ENCODE data around the gene NEURL2. TPM values are rescaled to one million over a fixed set of nuclear protein-coding genes. Genes with fewer than 3 reads are reported as not detected.

NEURL2 gene
- total and polyA plus RNA-seq, 4 donors = 2.0 to 32.9 (median 8.4) TPM

DNA sequence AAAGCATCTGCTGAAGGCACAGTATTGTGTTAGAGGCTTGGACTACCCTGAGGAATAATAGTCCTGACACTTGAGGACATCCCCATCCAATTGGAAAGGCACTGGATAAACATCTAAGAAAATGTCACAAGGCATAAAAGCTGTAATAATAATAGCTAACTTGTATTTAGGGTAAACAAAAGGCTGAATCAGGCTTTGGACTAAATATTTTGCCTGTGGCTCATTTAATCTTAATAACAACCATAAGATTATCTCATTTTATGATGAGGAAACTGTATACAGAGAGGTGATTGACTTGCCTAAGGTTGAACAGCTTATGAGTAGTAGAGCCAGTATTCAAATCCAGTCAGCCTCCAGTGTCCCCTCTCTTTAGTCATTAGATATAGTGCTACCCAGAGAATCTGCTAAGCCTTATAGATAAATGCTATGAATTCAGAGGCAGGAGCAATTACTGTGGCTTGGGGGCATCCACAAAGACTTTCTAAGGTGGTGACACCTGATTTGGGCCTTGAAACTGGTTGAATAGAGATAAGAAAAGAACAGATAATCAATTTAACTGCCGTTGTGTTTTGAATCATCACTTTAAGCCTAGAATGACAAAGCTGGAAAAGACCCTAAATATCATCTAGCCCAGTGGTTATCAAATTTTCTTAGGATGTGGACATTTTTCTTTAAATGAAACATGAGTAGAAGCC is 17.5 kb downstream of the NEURL2 start:
- Histone ChIP-seq H3K27me3 (ENCODE audit: control insufficient read depth in 1 of 2, insufficient read depth in 2 of 2, low read length in 1 of 2) (no peaks in the 10 kb centered on the region), H3K4me1 (ENCODE audit: control insufficient read depth in 1 of 2, insufficient read depth in 2 of 2, low read length in 2 of 2) (no peaks in the 10 kb centered on the region), H3K9me3 (ENCODE audit: control insufficient read depth, low read length) (no peaks in the 10 kb centered on the region), H3K27ac (ENCODE audit: low read depth in 1 of 2, low read length in 2 of 2) (no peak overlapping the region), H3K36me3 (ENCODE audit: control insufficient read depth in 1 of 2, insufficient read depth in 2 of 2, low read length in 1 of 2) (peaks cover 0 to 10% of the 10 kb centered on the region in 2 donors), H3K4me3 (ENCODE audit: low read length in 2 of 2) (no peak overlapping the region)
- WGBS, 2 donors = 71 to 89% methylated on average over 1 of the region's 1 CpG
- intact Hi-C loops (cut with DNase I) = no loop called here
- ATAC-seq (ENCODE audit: low FRiP score) (no peak), DNase-seq (no peak)

DNA sequence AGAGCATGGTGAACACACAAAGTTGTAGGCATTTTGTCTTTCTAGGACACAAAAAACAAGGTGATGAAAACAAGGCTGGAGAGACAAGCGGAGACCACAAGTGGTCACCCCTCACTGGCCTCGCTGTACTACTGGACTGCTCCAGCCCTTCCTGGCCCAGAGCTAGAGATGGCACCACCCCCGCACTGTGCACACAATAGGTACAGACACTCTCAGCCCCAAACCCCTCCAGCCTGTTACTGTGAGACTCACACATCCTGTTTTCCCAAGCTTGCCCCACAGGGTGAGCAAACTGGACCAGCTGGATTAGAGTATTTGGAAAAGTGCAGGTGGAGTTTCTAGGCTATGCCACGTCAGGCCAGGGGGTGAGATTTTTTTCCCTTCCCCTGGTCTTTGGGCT is 18.4 kb downstream of the NEURL2 start:
- no peak overlapping the region for H3K4me3 ChIP-seq (ENCODE audit: low read length in 2 of 2)
- intact Hi-C loops (cut with DNase I) = no loop called here
- H3K27me3 ChIP-seq (ENCODE audit: control insufficient read depth in 1 of 2, insufficient read depth in 2 of 2, low read length in 1 of 2) = no peaks in the 10 kb centered on the region
- peaks cover 0 to 8% of the 10 kb centered on the region in 2 donors for H3K36me3 ChIP-seq (ENCODE audit: control insufficient read depth in 1 of 2, insufficient read depth in 2 of 2, low read length in 1 of 2)
- no peak overlapping the region for H3K27ac ChIP-seq (ENCODE audit: low read depth in 1 of 2, low read length in 2 of 2)
- no peaks in the 10 kb centered on the region for H3K4me1 ChIP-seq (ENCODE audit: control insufficient read depth in 1 of 2, insufficient read depth in 2 of 2, low read length in 2 of 2)
- no peaks in the 10 kb centered on the region for H3K9me3 ChIP-seq (ENCODE audit: control insufficient read depth, low read length)
- ATAC-seq (ENCODE audit: low FRiP score) (no peak), DNase-seq (no peak)
- 87 to 88% methylated on average over 4 of the region's 4 CpGs for WGBS, 2 donors

DNA sequence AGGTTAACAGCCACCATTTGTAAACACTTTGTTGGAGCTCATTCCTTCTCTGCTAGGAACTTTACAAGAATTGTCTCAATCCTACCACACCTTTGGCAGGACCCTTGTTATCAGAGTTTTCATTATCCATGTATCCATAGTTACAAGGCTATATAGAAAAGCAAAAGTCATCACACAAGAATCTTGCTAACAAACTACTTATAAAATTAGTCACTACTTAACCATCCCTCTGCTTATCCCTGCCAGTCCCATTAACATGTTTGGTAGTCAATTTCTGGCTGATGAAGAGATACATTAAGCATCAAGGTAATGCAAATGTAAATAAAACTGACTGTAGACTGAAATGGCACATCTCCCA is 23.2 kb downstream of the NEURL2 start:
- ATAC-seq (ENCODE audit: low FRiP score) = no peak
- Histone ChIP-seq H3K27me3 (ENCODE audit: control insufficient read depth in 1 of 2, insufficient read depth in 2 of 2, low read length in 1 of 2) (no peaks in the 10 kb centered on the region), H3K36me3 (ENCODE audit: control insufficient read depth in 1 of 2, insufficient read depth in 2 of 2, low read length in 1 of 2) (no peaks in the 10 kb centered on the region), H3K4me3 (ENCODE audit: low read length in 2 of 2) (no peak overlapping the region), H3K9me3 (ENCODE audit: control insufficient read depth, low read length) (no peaks in the 10 kb centered on the region), H3K4me1 (ENCODE audit: control insufficient read depth in 1 of 2, insufficient read depth in 2 of 2, low read length in 2 of 2) (no peaks in the 10 kb centered on the region), H3K27ac (ENCODE audit: low read depth in 1 of 2, low read length in 2 of 2) (no peak overlapping the region)
- no peak for DNase-seq
- intact Hi-C loops (cut with DNase I) = no loop called here

DNA sequence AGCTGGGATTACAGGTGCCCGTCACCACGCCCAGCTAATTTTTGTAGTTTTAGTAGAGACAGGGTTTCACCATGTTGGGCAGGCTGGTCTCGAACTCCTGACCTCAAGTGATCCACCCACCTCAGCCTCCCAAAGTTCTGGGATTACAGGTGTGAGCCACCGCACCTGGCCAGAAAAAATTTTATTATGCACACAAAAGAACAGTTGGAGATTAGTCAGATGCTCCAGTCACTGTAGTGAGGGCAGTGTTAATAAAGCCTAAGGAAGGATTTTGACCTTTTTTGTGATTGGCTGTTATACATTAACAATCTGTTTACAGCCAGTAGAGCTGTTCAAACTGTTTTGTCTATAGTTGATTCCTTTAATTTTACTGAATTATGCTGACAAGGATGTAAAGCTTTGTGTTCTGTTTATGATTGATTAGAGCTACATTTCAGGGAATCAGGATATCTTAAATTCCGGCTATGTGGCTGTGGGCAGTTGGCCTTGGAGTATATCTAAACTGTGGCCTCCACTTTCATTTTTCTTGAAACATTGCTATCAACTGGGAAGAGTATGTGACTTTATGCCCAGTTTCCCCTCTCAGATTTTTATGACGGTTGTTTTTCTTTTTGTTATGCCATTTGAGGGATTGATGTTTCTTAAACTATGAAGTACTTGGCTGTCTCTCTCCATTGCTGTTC is 23.7 kb downstream of the NEURL2 start:
- no peaks in the 10 kb centered on the region for H3K27me3 ChIP-seq (ENCODE audit: control insufficient read depth in 1 of 2, insufficient read depth in 2 of 2, low read length in 1 of 2)
- DNase-seq = no peak

DNA sequence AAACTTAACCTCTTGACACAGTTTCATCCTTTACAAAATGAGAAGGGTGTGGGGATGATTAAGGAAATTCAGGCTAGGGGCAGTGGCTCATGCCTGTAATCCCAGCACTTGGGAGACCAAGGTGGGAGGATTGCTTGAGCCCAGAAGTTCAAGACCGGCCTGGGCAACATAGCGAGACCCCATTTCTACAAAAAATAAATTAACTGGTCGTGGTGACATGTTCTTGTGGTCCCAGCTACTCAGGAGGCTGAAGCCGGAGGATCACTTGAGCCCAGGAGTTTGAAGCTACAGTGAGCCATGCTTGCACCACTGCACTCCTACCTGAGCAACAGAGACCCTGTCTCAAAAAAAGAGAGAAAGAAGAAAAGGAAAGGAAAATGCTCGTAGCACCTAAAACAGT is 24.6 kb downstream of the NEURL2 start:
- DNase-seq (no peak), ATAC-seq (ENCODE audit: low FRiP score) (no peak)
- no peaks in the 10 kb centered on the region for H3K36me3 ChIP-seq (ENCODE audit: control insufficient read depth in 1 of 2, insufficient read depth in 2 of 2, low read length in 1 of 2)
- no peaks in the 10 kb centered on the region for H3K27me3 ChIP-seq (ENCODE audit: control insufficient read depth in 1 of 2, insufficient read depth in 2 of 2, low read length in 1 of 2)
- no peaks in the 10 kb centered on the region for H3K9me3 ChIP-seq (ENCODE audit: control insufficient read depth, low read length)
- no peak overlapping the region for H3K27ac ChIP-seq (ENCODE audit: low read depth in 1 of 2, low read length in 2 of 2)
- intact Hi-C loops (cut with DNase I) = no loop called here
- no peak overlapping the region for H3K4me3 ChIP-seq (ENCODE audit: low read length in 2 of 2)
- no peaks in the 10 kb centered on the region for H3K4me1 ChIP-seq (ENCODE audit: control insufficient read depth in 1 of 2, insufficient read depth in 2 of 2, low read length in 2 of 2)
- 95% methylated on average over 5 of the region's 5 CpGs for WGBS, 2 donors

More for the DNA sequence above, 23.7 kb downstream of the NEURL2 start:
- WGBS, 2 donors = 81 to 82% methylated on average over 6 of the region's 6 CpGs
- H3K27ac ChIP-seq (ENCODE audit: low read depth in 1 of 2, low read length in 2 of 2) = no peak overlapping the region
- intact Hi-C loops (cut with DNase I) = no loop called here
- H3K4me3 ChIP-seq (ENCODE audit: low read length in 2 of 2) = no peak overlapping the region
- no peaks in the 10 kb centered on the region for H3K4me1 ChIP-seq (ENCODE audit: control insufficient read depth in 1 of 2, insufficient read depth in 2 of 2, low read length in 2 of 2)
- H3K36me3 ChIP-seq (ENCODE audit: control insufficient read depth in 1 of 2, insufficient read depth in 2 of 2, low read length in 1 of 2) = no peaks in the 10 kb centered on the region
- ATAC-seq (ENCODE audit: low FRiP score) = no peak
- no peaks in the 10 kb centered on the region for H3K9me3 ChIP-seq (ENCODE audit: control insufficient read depth, low read length)

DNA sequence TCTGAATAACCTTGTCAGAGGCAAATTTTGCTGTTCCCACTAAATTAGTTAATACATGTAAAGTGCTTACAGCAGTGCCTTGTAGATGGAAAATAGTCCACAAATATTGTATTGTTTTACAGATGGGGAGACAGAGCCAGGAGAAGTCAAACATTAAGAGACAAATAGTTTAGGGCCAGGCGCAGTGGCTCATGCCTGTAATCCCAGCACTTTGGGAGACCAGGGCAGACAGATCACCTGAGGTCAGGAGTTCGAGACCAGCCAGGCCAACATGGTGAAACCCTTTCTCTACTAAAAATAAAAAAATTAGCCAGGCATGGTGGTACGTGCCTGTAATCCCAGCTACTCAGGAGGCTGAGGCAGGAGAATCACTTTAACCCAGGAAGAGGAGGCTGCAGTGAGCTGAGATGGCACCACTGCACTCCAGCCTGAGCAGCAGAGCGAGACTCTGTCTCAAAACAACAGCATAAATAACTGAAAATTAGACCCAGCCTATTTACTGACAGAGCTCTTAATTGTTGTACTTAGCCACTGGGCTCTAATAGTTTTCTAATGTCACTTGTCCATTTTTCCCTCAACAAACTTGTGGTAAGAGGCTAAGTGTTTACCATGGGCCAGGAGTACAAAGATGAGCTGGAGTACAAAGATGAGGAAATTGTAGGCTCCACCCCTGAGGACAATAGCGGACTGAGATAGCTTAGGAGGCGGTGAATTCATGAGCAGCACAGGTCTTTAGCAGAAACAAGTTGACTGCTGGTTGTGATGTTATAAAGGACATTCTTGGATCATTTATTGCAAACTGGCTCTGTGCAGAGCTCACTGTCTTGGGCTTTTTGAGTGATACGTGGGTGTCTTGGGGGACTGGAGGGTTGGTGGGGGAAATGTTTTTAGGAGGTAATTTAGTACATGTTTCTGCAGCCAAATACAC is 27.2 kb downstream of the NEURL2 start:
- no peak overlapping the region for H3K27ac ChIP-seq (ENCODE audit: low read depth in 1 of 2, low read length in 2 of 2)
- no peak for ATAC-seq (ENCODE audit: low FRiP score)
- no peaks in the 10 kb centered on the region for H3K4me1 ChIP-seq (ENCODE audit: control insufficient read depth in 1 of 2, insufficient read depth in 2 of 2, low read length in 2 of 2)
- no peaks in the 10 kb centered on the region for H3K27me3 ChIP-seq (ENCODE audit: control insufficient read depth in 1 of 2, insufficient read depth in 2 of 2, low read length in 1 of 2)
- intact Hi-C loops (cut with DNase I) = no loop called here
- DNase-seq = no peak
- no peaks in the 10 kb centered on the region for H3K9me3 ChIP-seq (ENCODE audit: control insufficient read depth, low read length)
- WGBS, 2 donors = 88 to 91% methylated on average over 7 of the region's 7 CpGs
- no peak overlapping the region for H3K4me3 ChIP-seq (ENCODE audit: low read length in 2 of 2)
- no peaks in the 10 kb centered on the region for H3K36me3 ChIP-seq (ENCODE audit: control insufficient read depth in 1 of 2, insufficient read depth in 2 of 2, low read length in 1 of 2)

DNA sequence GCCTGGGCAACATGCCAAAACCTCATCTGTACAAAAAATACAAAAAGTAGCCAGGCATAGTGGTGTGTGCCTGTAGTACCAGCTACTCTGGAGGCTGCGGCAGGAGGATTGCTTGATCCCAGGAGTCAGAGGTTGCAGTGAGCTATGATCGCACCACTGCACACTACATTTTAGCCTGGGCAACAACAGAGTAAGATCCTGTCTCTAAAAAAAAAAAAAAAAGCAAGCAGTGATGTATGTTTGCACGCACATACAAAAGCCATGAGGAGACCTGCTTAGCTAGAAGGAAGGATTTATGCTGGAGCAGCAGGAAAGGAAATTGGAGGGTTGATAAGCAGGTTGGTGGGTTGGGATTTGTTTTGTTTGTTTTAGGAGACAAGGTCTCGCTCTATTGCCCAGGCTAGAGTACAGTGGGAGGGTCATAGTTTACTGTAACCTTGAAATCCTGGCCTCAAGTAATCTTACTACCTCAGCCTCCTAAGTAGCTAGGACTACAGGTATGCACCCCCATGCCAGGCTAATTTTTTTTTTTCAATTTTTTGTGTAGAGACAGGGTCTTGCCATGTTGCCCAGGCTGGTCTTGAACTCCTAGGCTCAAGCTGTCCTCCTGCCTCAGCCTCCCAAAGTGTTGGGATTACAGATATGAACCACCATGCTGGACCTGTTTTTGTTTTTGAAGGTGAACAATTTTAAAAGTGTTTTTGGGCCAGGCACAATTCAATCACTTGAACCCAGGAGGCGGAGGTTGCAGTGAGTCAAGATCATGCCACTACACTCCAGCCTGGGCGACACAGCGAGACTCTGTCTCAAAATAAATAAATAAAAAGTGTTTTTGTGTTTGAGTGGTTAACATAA is 29.6 kb downstream of the NEURL2 start:
- DNase-seq = no peak
- no peak overlapping the region for H3K4me3 ChIP-seq (ENCODE audit: low read length in 2 of 2)
- 85 to 86% methylated on average over 7 of the region's 7 CpGs for WGBS, 2 donors
- no peaks in the 10 kb centered on the region for H3K9me3 ChIP-seq (ENCODE audit: control insufficient read depth, low read length)
- no peak overlapping the region for H3K27ac ChIP-seq (ENCODE audit: low read depth in 1 of 2, low read length in 2 of 2)
- H3K27me3 ChIP-seq (ENCODE audit: control insufficient read depth in 1 of 2, insufficient read depth in 2 of 2, low read length in 1 of 2) = no peaks in the 10 kb centered on the region
- no peaks in the 10 kb centered on the region for H3K36me3 ChIP-seq (ENCODE audit: control insufficient read depth in 1 of 2, insufficient read depth in 2 of 2, low read length in 1 of 2)
- ATAC-seq (ENCODE audit: low FRiP score) = no peak
- intact Hi-C loops (cut with DNase I) = no loop called here
- H3K4me1 ChIP-seq (ENCODE audit: control insufficient read depth in 1 of 2, insufficient read depth in 2 of 2, low read length in 2 of 2) = no peaks in the 10 kb centered on the region

DNA sequence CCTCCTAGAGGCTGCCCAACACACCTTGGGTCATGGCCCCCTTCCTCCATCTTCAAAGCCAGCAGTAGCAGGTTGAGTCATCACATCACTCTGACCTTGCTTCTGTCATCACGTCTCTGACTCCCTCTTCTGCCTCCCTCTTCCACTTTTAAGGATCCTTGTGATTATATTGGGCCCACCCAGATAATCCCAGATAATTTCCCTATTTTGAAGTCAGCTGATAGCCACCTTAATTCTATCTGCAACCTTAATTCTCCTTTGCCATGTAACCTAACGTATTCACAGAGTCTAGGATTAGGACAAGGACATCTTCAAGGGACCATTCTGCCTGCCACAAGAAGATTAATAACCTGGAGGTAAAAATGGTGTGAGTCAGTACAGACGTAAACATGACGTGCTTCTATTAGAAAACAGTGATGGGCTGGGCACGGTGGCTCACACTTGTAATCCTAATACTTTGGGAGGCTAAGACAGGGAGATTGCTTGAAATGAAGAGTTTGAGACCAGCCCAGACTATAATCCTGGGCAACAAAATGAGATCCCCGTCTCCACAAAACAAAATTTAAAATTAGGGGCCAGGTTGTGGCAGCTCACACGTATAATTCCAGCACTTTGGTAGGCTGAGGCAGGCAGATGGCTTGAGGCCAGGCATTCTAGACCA is 30.3 kb downstream of the NEURL2 start:
- Histone ChIP-seq H3K27ac (ENCODE audit: low read depth in 1 of 2, low read length in 2 of 2) (no peak overlapping the region), H3K4me3 (ENCODE audit: low read length in 2 of 2) (no peak overlapping the region), H3K36me3 (ENCODE audit: control insufficient read depth in 1 of 2, insufficient read depth in 2 of 2, low read length in 1 of 2) (no peaks in the 10 kb centered on the region), H3K9me3 (ENCODE audit: control insufficient read depth, low read length) (no peaks in the 10 kb centered on the region), H3K27me3 (ENCODE audit: control insufficient read depth in 1 of 2, insufficient read depth in 2 of 2, low read length in 1 of 2) (no peaks in the 10 kb centered on the region), H3K4me1 (ENCODE audit: control insufficient read depth in 1 of 2, insufficient read depth in 2 of 2, low read length in 2 of 2) (no peaks in the 10 kb centered on the region)
- DNase-seq (no peak), ATAC-seq (ENCODE audit: low FRiP score) (no peak)
- intact Hi-C loops (cut with DNase I) = no loop called here
- WGBS, 2 donors = 47 to 64% methylated on average over 7 of the region's 7 CpGs

All from aorta (tissue), 5 donors.